HG02938 (cell line): ENCODE measurements around the gene COMMD1.
"Not testable (repeated sequence)": the region's sequence is repeated elsewhere in the genome, so short reads cannot be mapped to it uniquely, and the experiment has no call there.

Experiments used
- ATAC-seq: cut with Tn5 transposase; IDR thresholded peaks from one replicate; pipeline ENCODE4 v1.9.1; 2021; ENCODE audit warnings: mild to moderate bottlenecking, moderate library complexity; ENCODE audit not compliant: unreplicated experiment

The COMMD1 gene

GRCh38 chr2:62014102-62014501 lies 108.6 kb downstream of the COMMD1 start:
- ATAC-seq: no peak

GRCh38 chr2:62016957-62017356 lies 111.5 kb downstream of the COMMD1 start:
- no peak for ATAC-seq

GRCh38 chr2:62029910-62030309 lies 124.4 kb downstream of the COMMD1 start:
- no peak for ATAC-seq

- no peak for ATAC-seq
Measured at GRCh38 chr2:62030902-62031301, 125.4 kb downstream of the COMMD1 start.

GRCh38 chr2:62032096-62032495 lies 126.6 kb downstream of the COMMD1 start:
- no peak for ATAC-seq

GRCh38 chr2:62034715-62035114 lies 129.2 kb downstream of the COMMD1 start:
- no peak for ATAC-seq

- ATAC-seq: no peak
Measured at GRCh38 chr2:62036229-62036628, 130.8 kb downstream of the COMMD1 start.

- ATAC-seq: no peak
Measured at GRCh38 chr2:62036761-62037250, 131.3 kb downstream of the COMMD1 start.

GRCh38 chr2:62038975-62039771 lies 133.7 kb downstream of the COMMD1 start:
- ATAC-seq: peak; percentile 100

- ATAC-seq: no peak
Measured at GRCh38 chr2:62040926-62041325, 135.5 kb downstream of the COMMD1 start.

- ATAC-seq: not testable (repeated sequence)
Measured at GRCh38 chr2:62041701-62042385, 136.4 kb downstream of the COMMD1 start.

GRCh38 chr2:62042400-62042799 lies 136.9 kb downstream of the COMMD1 start:
- ATAC-seq: no peak

- no peak for ATAC-seq
Measured at GRCh38 chr2:62042944-62043343, 137.5 kb downstream of the COMMD1 start.

- no peak for ATAC-seq
Measured at GRCh38 chr2:62045017-62045543, 139.6 kb downstream of the COMMD1 start.

GRCh38 chr2:62046141-62046540 lies 140.7 kb downstream of the COMMD1 start:
- ATAC-seq: no peak

- no peak for ATAC-seq
Measured at GRCh38 chr2:62050456-62051045, 145.1 kb downstream of the COMMD1 start.

GRCh38 chr2:62054029-62054791 lies 148.7 kb downstream of the COMMD1 start:
- ATAC-seq: no peak

- no peak for ATAC-seq
Measured at GRCh38 chr2:62054916-62055450, 149.5 kb downstream of the COMMD1 start.

- ATAC-seq: no peak
Measured at GRCh38 chr2:62055724-62056336, 150.4 kb downstream of the COMMD1 start.

- ATAC-seq: no peak
Measured at GRCh38 chr2:62056341-62056740, 150.9 kb downstream of the COMMD1 start.
